HepG2 (cell line): Measurements from ENCODE around the gene SLC25A38. TPM values are rescaled to one million over a fixed set of nuclear protein-coding genes. Genes with fewer than 3 reads are reported as not detected.

Source experiments
- CC2D1A ChIP-seq: sonication (generic); formaldehyde crosslinking; IDR thresholded peaks from 2 replicates; pipeline ENCODE4 v1.8.1; 2023; ENCODE audit warnings: mild to moderate bottlenecking, missing genetic modification reagents
- DR1 ChIP-seq: sonication (generic); formaldehyde crosslinking; IDR thresholded peaks from 2 replicates; pipeline ENCODE4 v1.8.0; 2021; ENCODE audit warnings: mild to moderate bottlenecking, missing genetic modification reagents, inconsistent platforms
- FOXM1 ChIP-seq: sonication (generic); formaldehyde crosslinking; IDR thresholded peaks from 2 replicates; pipeline ENCODE4 v1.5.0; 2020; ENCODE audit warnings: missing genetic modification reagents
- HES4 ChIP-seq: sonication (generic); formaldehyde crosslinking; IDR thresholded peaks from 2 replicates; pipeline ENCODE4 v1.9.0; 2021; ENCODE audit warnings: mild to moderate bottlenecking, missing genetic modification reagents, borderline replicate concordance
- HNRNPUL1 ChIP-seq: fragments of 200-400 bp; formaldehyde crosslinking; IDR thresholded peaks from 2 replicates; pipeline ENCODE4 v1.6.1; 2017; ENCODE audit warnings: low read depth, mild to moderate bottlenecking, low read length, moderate library complexity
- TBX2 ChIP-seq: sonication (generic); formaldehyde crosslinking; IDR thresholded peaks from 2 replicates; pipeline ENCODE4 v1.5.0; 2020; ENCODE audit warnings: missing genetic modification reagents, mild to moderate bottlenecking, borderline replicate concordance
- ZFP37 ChIP-seq: sonication (generic); formaldehyde crosslinking; IDR thresholded peaks from 2 replicates; pipeline ENCODE4 v1.4.0; 2020; ENCODE audit warnings: missing genetic modification reagents, borderline replicate concordance
- ZNF205 ChIP-seq: IDR thresholded peaks from 2 replicates; pipeline ENCODE4 v1.6.1; 2018; ENCODE audit warnings: missing biosample characterization, missing genetic modification reagents
- ZNF33B ChIP-seq: sonication (generic); formaldehyde crosslinking; IDR thresholded peaks from 2 replicates; pipeline ENCODE4 v1.5.1; 2020; ENCODE audit warnings: mild to moderate bottlenecking, missing genetic modification reagents
- ZNF430 ChIP-seq: sonication (generic); formaldehyde crosslinking; IDR thresholded peaks from 2 replicates; pipeline ENCODE4 v1.9.0; 2021; ENCODE audit warnings: mild to moderate bottlenecking, missing genetic modification reagents
- ZNF552 ChIP-seq: sonication (generic); formaldehyde crosslinking; IDR thresholded peaks from 2 replicates; pipeline ENCODE4 v1.9.0; 2022; ENCODE audit warnings: missing genetic modification reagents, mild to moderate bottlenecking, borderline replicate concordance
- ZNF790 ChIP-seq: sonication (generic); formaldehyde crosslinking; IDR thresholded peaks from 2 replicates; pipeline ENCODE4 v1.8.0; 2022; ENCODE audit warnings: missing genetic modification reagents, mild to moderate bottlenecking, borderline replicate concordance
- polyA plus RNA-seq, 8 experiments: library from polyadenylated mRNA; depleted of rRNA in 3 of 8; stranded (reverse) in 7 of 8; unstranded in 1 of 8; fragments of >200 nt; fragmentation: Illumina TruSeq in 4 of 8; extraction: Trizol in 4 of 8; gene quantifications; 2 replicates each; pipeline versions ENCODE4 v1.2.1 to v1.2.3, GENCODE V29; 2011 to 2016; ENCODE audit warnings: low read depth in 4 of 8, missing spikeins in 1 of 8, mixed read lengths in 1 of 8; ENCODE audit not compliant: insufficient read depth in 1 of 8
- total RNA-seq, 5 experiments: library from RNA; depleted of rRNA; stranded (reverse); fragments of >200 nt; fragmentation: Illumina TruSeq; extraction: Trizol; gene quantifications; 2 replicates each; pipeline ENCODE4 v1.2.3, GENCODE V29; 2016; ENCODE audit warnings: low read depth in 1 of 5
- TF ChIP-seq, protein P1 (sequence below): sonication (generic); formaldehyde crosslinking; IDR thresholded peaks from 2 replicates; pipeline ENCODE4 v1.4.0; 2020; ENCODE audit warnings: mild to moderate bottlenecking, missing genetic modification reagents
- TF ChIP-seq, protein P2 (sequence below): sonication (generic); formaldehyde crosslinking; IDR thresholded peaks from 2 replicates; pipeline ENCODE4 v1.4.0; 2020; ENCODE audit warnings: missing genetic modification reagents, borderline replicate concordance
- TF ChIP-seq, protein P3 (sequence below): sonication (generic); formaldehyde crosslinking; conservative IDR thresholded peaks from 2 replicates; pipeline ENCODE4 v1.8.0; 2022; ENCODE audit warnings: low read depth, missing genetic modification reagents

The SLC25A38 gene
- total and polyA plus RNA-seq, 2 of the 13 experiments (the other 11 are each of a cell fraction or from before 2014, with no cell fraction given), result 32.5 to 35.4 TPM

DNA sequence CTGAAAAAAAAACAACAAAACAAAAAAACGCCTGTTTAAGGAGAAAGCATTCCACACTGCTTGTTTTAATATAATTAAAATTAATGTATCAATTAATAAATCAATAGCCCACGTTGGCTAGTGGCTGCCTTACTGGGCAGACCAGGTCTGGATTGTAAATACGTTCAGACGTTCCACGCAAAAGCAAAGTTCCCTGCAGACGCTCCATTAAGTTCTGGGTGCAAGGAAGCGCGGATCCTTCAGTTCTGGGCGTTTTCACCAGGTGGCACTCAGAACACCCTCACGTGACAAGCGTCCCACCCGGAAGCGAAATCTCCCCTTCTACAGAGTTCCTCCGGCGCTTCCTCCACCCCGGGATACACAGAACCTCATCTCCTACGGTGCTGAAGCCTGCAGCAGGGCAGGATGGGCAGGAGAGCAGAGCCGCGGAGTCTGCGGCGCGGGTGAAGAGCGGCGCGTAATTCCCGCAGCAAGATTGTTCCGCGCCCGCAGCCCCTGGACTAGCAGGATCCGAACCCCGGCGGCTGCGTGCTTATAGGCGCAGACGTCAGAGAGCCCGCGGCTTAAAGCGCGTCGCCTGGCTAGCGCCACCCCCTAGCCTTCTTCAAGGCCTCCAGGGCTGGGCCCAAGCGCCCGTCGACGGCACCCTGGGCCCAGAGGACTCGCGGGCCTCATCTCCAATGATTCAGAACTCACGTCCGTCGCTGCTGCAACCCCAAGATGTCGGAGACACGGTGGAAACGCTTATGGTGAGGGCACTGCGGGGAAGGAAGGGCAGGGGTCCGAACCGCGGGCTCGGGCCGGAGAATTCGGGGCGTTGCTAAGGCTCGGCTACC lies at the start of gene SLC25A38 (continued):
- TF ChIP-seq ZNF790 (CRISPR knock-in tag) (no peak), ZNF33B (CRISPR knock-in tag) (no peak), FOXM1 (CRISPR knock-in tag) (no peak), TBX2 (CRISPR knock-in tag) (no peak), ZNF552 (CRISPR knock-in tag) (no peak; the same call in 1 of the 2 replicates), ZNF430 (CRISPR knock-in tag) (peak; percentile 81; the same call in 1 of the 2 replicates), HES4 (no peak), DR1 (no peak), ZFP37 (no peak), ZNF205 (CRISPR knock-in tag) (peak; percentile 26; the same call in 1 of the 2 replicates), HNRNPUL1 (no peak), CC2D1A (CRISPR knock-in tag) (no peak)
- TF ChIP-seq, protein P1, sequence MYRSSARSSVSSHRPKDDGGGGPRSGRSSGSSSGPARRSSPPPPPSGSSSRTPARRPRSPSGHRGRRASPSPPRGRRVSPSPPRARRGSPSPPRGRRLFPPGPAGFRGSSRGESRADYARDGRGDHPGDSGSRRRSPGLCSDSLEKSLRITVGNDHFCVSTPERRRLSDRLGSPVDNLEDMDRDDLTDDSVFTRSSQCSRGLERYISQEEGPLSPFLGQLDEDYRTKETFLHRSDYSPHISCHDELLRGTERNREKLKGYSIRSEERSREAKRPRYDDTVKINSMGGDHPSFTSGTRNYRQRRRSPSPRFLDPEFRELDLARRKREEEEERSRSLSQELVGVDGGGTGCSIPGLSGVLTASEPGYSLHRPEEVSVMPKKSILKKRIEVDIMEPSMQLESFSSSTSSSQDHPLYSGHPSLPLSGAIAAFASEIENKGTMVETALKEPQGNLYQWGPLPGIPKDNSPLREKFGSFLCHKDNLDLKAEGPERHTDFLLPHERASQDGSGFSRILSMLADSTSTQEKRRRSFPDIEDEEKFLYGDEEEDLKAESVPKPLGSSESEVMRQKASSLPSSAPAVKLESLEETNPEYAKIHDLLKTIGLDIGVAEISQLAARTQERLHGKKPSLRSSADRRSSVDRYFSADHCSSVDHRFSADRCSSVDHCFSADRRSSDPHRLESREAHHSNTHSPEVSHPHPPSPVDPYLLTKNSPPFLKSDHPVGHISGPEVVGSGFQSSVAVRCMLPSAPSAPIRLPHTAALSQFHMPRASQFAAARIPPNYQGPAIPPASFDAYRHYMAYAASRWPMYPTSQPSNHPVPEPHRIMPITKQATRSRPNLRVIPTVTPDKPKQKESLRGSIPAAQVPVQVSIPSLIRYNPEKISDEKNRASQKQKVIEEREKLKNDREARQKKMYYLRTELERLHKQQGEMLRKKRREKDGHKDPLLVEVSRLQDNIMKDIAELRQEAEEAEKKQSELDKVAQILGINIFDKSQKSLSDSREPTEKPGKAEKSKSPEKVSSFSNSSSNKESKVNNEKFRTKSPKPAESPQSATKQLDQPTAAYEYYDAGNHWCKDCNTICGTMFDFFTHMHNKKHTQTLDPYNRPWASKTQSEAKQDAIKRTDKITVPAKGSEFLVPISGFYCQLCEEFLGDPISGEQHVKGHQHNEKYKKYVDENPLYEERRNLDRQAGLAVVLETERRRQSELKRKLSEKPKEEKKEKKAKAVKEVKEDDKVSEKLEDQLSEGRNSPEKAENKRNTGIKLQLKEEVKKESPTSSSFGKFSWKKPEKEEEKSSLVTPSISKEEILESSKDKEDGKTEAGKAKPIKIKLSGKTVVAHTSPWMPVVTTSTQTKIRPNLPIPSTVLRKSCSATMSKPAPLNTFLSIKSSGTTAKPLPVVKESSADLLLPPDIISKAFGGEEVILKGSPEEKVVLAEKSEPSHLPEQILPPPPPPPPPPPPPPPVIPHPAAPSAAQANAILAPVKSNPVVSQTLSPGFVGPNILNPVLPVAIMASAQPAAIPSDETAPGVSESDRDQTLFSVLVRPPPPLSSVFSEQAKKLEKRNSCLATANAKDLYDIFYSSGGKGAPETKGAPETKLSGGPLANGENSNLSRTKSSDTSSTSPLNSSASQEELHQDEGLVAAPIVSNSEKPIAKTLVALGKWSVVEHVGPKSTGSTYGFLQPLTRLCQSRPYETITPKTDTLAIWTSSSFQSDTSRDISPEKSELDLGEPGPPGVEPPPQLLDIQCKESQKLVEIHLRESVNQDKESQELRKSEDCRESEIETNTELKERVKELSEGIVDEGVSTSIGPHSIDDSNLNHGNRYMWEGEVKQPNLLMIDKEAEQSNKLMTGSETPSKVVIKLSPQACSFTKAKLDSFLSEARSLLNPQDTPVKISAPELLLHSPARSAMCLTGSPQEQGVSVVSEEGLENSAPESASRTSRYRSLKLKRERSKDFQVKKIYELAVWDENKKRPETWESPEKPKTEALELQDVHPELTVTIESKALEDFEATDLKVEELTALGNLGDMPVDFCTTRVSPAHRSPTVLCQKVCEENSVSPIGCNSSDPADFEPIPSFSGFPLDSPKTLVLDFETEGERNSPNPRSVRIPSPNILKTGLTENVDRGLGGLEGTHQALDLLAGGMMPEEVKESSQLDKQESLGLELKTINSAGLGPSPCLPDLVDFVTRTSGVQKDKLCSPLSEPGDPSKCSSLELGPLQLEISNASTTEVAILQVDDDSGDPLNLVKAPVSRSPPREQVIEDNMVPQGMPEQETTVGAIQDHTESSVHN (CRISPR knock-in tag), result no peak
- TF ChIP-seq, protein P2, sequence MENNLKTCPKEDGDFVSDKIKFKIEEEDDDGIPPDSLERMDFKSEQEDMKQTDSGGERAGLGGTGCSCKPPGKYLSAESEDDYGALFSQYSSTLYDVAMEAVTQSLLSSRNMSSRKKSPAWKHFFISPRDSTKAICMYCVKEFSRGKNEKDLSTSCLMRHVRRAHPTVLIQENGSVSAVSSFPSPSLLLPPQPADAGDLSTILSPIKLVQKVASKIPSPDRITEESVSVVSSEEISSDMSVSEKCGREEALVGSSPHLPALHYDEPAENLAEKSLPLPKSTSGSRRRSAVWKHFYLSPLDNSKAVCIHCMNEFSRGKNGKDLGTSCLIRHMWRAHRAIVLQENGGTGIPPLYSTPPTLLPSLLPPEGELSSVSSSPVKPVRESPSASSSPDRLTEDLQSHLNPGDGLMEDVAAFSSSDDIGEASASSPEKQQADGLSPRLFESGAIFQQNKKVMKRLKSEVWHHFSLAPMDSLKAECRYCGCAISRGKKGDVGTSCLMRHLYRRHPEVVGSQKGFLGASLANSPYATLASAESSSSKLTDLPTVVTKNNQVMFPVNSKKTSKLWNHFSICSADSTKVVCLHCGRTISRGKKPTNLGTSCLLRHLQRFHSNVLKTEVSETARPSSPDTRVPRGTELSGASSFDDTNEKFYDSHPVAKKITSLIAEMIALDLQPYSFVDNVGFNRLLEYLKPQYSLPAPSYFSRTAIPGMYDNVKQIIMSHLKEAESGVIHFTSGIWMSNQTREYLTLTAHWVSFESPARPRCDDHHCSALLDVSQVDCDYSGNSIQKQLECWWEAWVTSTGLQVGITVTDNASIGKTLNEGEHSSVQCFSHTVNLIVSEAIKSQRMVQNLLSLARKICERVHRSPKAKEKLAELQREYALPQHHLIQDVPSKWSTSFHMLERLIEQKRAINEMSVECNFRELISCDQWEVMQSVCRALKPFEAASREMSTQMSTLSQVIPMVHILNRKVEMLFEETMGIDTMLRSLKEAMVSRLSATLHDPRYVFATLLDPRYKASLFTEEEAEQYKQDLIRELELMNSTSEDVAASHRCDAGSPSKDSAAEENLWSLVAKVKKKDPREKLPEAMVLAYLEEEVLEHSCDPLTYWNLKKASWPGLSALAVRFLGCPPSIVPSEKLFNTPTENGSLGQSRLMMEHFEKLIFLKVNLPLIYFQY (CRISPR knock-in tag), result no peak
- TF ChIP-seq, protein P3, sequence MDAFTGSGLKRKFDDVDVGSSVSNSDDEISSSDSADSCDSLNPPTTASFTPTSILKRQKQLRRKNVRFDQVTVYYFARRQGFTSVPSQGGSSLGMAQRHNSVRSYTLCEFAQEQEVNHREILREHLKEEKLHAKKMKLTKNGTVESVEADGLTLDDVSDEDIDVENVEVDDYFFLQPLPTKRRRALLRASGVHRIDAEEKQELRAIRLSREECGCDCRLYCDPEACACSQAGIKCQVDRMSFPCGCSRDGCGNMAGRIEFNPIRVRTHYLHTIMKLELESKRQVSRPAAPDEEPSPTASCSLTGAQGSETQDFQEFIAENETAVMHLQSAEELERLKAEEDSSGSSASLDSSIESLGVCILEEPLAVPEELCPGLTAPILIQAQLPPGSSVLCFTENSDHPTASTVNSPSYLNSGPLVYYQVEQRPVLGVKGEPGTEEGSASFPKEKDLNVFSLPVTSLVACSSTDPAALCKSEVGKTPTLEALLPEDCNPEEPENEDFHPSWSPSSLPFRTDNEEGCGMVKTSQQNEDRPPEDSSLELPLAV, result no peak
